Chondrocyte (in vitro differentiated cells): ENCODE data around the gene TCF19. TPM values are rescaled to one million over a fixed set of nuclear protein-coding genes. Genes with fewer than 3 reads are reported as not detected.
"Not testable (repeated sequence)": the region's sequence is repeated elsewhere in the genome, so short reads cannot be mapped to it uniquely, and the experiment has no call there.

Source experiments
- DNase-seq: peaks from one replicate; pipeline ENCODE4 v3.0.0; 2021; ENCODE audit warnings: mixed read lengths, low spot score
- H3K27ac Mint-ChIP-seq: one replicate; pipeline ENCODE4 v1.8.0; 2021; ENCODE audit warnings: mild to moderate bottlenecking, moderate library complexity, mixed read lengths; ENCODE audit not compliant: unreplicated experiment
- H3K27me3 Mint-ChIP-seq: 2 replicates; pipeline ENCODE4 v1.8.0; 2021; ENCODE audit warnings: low read depth, mixed read lengths
- H3K36me3 Mint-ChIP-seq: 2 replicates; pipeline ENCODE4 v1.8.0; 2021; ENCODE audit warnings: low read depth, mixed read lengths
- H3K4me1 Mint-ChIP-seq: 2 replicates; pipeline ENCODE4 v1.8.0; 2021; ENCODE audit warnings: low read depth, mild to moderate bottlenecking, mixed read lengths
- H3K4me3 Mint-ChIP-seq: one replicate; pipeline ENCODE4 v1.8.0; 2021; ENCODE audit warnings: mild to moderate bottlenecking, moderate library complexity, mixed read lengths; ENCODE audit not compliant: unreplicated experiment
- H3K9me3 Mint-ChIP-seq: 2 replicates; pipeline ENCODE4 v1.8.0; 2021; ENCODE audit warnings: low read depth, mixed read lengths
- CTCF ChIP-seq: fragments of 200-600 bp; sonication (generic); IDR thresholded peaks from 2 replicates; pipeline ENCODE4 v1.5.0; 2021; ENCODE audit warnings: antibody characterized with exemption, mild to moderate bottlenecking, moderate library complexity
- total RNA-seq: library from RNA; stranded (reverse); gene quantifications from 3 replicates; pipeline ENCODE4 v1.2.1, GENCODE V29; 2021

TCF19 gene
- total RNA-seq, 1 donor from 2014 or later, result 7.4 TPM

GRCh38 chr6:31175971-31176370 is 17.6 kb downstream of the TCF19 start:
- no peak overlapping the region for H3K4me3 Mint-ChIP-seq
- H3K36me3 Mint-ChIP-seq, result no peaks in the 10 kb centered on the region
- H3K9me3 Mint-ChIP-seq, result no peaks in the 10 kb centered on the region
- peaks cover 14% of the 10 kb centered on the region for H3K4me1 Mint-ChIP-seq
- H3K27me3 Mint-ChIP-seq, result no peaks in the 10 kb centered on the region
- DNase-seq, result no peak
- no peak overlapping the region for H3K27ac Mint-ChIP-seq
- TF ChIP-seq CTCF, result no peak

GRCh38 chr6:31178143-31179041 is 20.0 kb downstream of the TCF19 start:
- no peak for DNase-seq
- H3K36me3 Mint-ChIP-seq, result no peaks in the 10 kb centered on the region
- H3K27me3 Mint-ChIP-seq, result no peaks in the 10 kb centered on the region
- H3K4me3 Mint-ChIP-seq, result no peak overlapping the region
- H3K9me3 Mint-ChIP-seq, result no peaks in the 10 kb centered on the region
- TF ChIP-seq CTCF, result no peak
- peaks cover 14% of the 10 kb centered on the region for H3K4me1 Mint-ChIP-seq
- H3K27ac Mint-ChIP-seq, result no peak overlapping the region

GRCh38 chr6:31179042-31179386 is 20.6 kb downstream of the TCF19 start:
- TF ChIP-seq CTCF, result no peak
- Mint-ChIP-seq H3K4me1 (peaks cover 14% of the 10 kb centered on the region), H3K27ac (no peak overlapping the region), H3K4me3 (no peak overlapping the region), H3K36me3 (no peaks in the 10 kb centered on the region), H3K9me3 (no peaks in the 10 kb centered on the region), H3K27me3 (no peaks in the 10 kb centered on the region)
- DNase-seq, result no peak

- Mint-ChIP-seq H3K27ac (no peak overlapping the region), H3K36me3 (no peaks in the 10 kb centered on the region), H3K4me1 (peaks cover 14% of the 10 kb centered on the region), H3K27me3 (no peaks in the 10 kb centered on the region), H3K9me3 (no peaks in the 10 kb centered on the region), H3K4me3 (no peak overlapping the region)
- no peak for TF ChIP-seq CTCF
- no peak for DNase-seq
Observed at GRCh38 chr6:31179896-31180295, 21.5 kb downstream of the TCF19 start.

GRCh38 chr6:31180500-31180899 is 22.1 kb downstream of the TCF19 start:
- DNase-seq, result no peak
- no peaks in the 10 kb centered on the region for H3K9me3 Mint-ChIP-seq
- no peak overlapping the region for H3K27ac Mint-ChIP-seq
- TF ChIP-seq CTCF, result no peak
- peaks cover 14% of the 10 kb centered on the region for H3K4me1 Mint-ChIP-seq
- no peak overlapping the region for H3K4me3 Mint-ChIP-seq
- no peaks in the 10 kb centered on the region for H3K36me3 Mint-ChIP-seq
- no peaks in the 10 kb centered on the region for H3K27me3 Mint-ChIP-seq

GRCh38 chr6:31183287-31183686 is 24.9 kb downstream of the TCF19 start:
- DNase-seq, H3K9me3 Mint-ChIP-seq, H3K4me3 Mint-ChIP-seq, H3K36me3 Mint-ChIP-seq, H3K4me1 Mint-ChIP-seq, H3K27me3 Mint-ChIP-seq, H3K27ac Mint-ChIP-seq: not testable (repeated sequence)

GRCh38 chr6:31183859-31184258 is 25.5 kb downstream of the TCF19 start:
- peak overlapping the region; percentile 26 for H3K4me3 Mint-ChIP-seq
- not testable (repeated sequence) for H3K27me3 Mint-ChIP-seq, H3K9me3 Mint-ChIP-seq, H3K27ac Mint-ChIP-seq, H3K36me3 Mint-ChIP-seq, DNase-seq, H3K4me1 Mint-ChIP-seq

- H3K4me1 Mint-ChIP-seq, H3K27me3 Mint-ChIP-seq, H3K9me3 Mint-ChIP-seq, DNase-seq, H3K36me3 Mint-ChIP-seq: not testable (repeated sequence)
- Mint-ChIP-seq H3K4me3 (peak overlapping the region; percentile 68), H3K27ac (peak overlapping the region; percentile 93)
Observed at GRCh38 chr6:31185695-31186051, 27.3 kb downstream of the TCF19 start.
